ENCODE results near the gene DUSP14.

DNA sequence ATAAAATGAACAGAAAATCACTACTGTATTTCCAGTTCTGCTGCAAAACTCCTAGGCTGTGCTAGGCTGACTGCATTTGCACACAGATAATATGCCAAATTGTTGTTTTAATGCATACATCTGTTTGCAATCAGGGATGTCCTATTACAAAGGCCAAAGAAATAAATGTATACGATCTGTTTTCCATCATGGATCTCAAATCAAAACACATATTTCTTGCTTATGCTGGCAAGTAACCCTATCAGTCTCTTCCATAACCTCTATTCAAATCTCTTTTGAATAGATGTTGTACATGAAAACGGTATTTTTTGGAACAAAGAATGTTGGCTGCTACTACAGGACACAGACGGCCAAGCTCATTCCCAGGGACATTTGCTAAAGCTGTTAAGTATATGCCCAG lies 56.6 kb downstream of the DUSP14 start:
- no peak for TF ChIP-seq FOXK1 (CRISPR knock-in tag; IDR thresholded peaks at IDR 0.05)
- TF ChIP-seq ZNF263 (CRISPR knock-in tag; IDR thresholded peaks at IDR 0.05; ENCODE audit: low read depth): no peak
- no peak for TF ChIP-seq NR2C2 (CRISPR knock-in tag; IDR thresholded peaks at IDR 0.05)
- no peak for TF ChIP-seq JUN (CRISPR knock-in tag; IDR thresholded peaks at IDR 0.05)
- no peak for TF ChIP-seq ESRRA (CRISPR knock-in tag; IDR thresholded peaks at IDR 0.05; ENCODE audit: borderline replicate concordance)
- TF ChIP-seq, protein P1, sequence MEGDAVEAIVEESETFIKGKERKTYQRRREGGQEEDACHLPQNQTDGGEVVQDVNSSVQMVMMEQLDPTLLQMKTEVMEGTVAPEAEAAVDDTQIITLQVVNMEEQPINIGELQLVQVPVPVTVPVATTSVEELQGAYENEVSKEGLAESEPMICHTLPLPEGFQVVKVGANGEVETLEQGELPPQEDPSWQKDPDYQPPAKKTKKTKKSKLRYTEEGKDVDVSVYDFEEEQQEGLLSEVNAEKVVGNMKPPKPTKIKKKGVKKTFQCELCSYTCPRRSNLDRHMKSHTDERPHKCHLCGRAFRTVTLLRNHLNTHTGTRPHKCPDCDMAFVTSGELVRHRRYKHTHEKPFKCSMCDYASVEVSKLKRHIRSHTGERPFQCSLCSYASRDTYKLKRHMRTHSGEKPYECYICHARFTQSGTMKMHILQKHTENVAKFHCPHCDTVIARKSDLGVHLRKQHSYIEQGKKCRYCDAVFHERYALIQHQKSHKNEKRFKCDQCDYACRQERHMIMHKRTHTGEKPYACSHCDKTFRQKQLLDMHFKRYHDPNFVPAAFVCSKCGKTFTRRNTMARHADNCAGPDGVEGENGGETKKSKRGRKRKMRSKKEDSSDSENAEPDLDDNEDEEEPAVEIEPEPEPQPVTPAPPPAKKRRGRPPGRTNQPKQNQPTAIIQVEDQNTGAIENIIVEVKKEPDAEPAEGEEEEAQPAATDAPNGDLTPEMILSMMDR (IDR thresholded peaks at IDR 0.05): no peak
- TF ChIP-seq JAZF1 (CRISPR knock-in tag; IDR thresholded peaks at IDR 0.05): no peak

All from WTC11 (cell line).